AG04449 (cell line): ENCODE results near the gene NIPSNAP2.
A peak's percentile ranks its signal among the peaks of the same experiment; 100 is the strongest.
"Not testable (repeated sequence)": the region's sequence is repeated elsewhere in the genome, so short reads cannot be mapped to it uniquely, and the experiment has no call there.

Source experiments
- CTCF ChIA-PET: fragments of 350-600 bp; formaldehyde crosslinking; extraction: SDS; loops from one replicate; lab custom pipeline; 2021; ENCODE audit warnings: antibody characterized with exemption; lab: Yijun Ruan, JAX
- POLR2A ChIA-PET: fragments of 400-600, 350-600 bp; formaldehyde crosslinking; extraction: SDS; loops from one replicate; lab custom pipeline; 2020; ENCODE audit warnings: antibody characterized with exemption, inconsistent platforms; lab: Yijun Ruan, JAX
- DNase-seq: peaks from one replicate; pipeline ENCODE4 v3.0.0-alpha.2; 2010; ENCODE audit warnings: low read depth, low spot score
- H3K4me3 ChIP-seq: 2 replicates; pipeline ENCODE4 v1.5.1; 2011; ENCODE audit warnings: low read depth, mild to moderate bottlenecking, control low read depth, low read length
- TF ChIP-seq, protein P1 (sequence below): IDR thresholded peaks from one replicate; pipeline ENCODE4 v1.5.1; 2011; ENCODE audit warnings: mild to moderate bottlenecking, moderate library complexity, low read length, control low read depth, inconsistent platforms; ENCODE audit not compliant: insufficient read depth; ENCODE audit errors: missing control alignments

NIPSNAP2 gene

DNA sequence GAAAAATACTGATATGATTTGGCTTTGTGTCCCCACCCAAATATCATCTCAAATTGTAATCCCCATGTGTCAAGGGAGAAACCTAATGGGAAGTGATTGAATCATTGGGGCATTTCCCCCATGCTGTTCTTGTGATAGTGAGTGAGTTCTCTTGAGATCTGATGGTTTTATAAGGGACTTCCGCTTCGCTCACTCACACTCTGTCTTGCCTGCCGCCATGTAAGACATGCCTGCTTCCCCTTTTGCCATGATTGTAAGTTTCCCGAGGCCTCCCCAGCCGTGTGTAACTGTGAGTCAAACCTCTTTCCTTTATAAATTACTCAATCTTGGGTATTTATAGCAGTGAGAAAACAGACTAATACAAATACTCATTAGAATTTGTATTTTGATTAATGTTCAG is 17.8 kb upstream of the NIPSNAP2 start:
- POLR2A ChIA-PET: no interaction called here

DNA sequence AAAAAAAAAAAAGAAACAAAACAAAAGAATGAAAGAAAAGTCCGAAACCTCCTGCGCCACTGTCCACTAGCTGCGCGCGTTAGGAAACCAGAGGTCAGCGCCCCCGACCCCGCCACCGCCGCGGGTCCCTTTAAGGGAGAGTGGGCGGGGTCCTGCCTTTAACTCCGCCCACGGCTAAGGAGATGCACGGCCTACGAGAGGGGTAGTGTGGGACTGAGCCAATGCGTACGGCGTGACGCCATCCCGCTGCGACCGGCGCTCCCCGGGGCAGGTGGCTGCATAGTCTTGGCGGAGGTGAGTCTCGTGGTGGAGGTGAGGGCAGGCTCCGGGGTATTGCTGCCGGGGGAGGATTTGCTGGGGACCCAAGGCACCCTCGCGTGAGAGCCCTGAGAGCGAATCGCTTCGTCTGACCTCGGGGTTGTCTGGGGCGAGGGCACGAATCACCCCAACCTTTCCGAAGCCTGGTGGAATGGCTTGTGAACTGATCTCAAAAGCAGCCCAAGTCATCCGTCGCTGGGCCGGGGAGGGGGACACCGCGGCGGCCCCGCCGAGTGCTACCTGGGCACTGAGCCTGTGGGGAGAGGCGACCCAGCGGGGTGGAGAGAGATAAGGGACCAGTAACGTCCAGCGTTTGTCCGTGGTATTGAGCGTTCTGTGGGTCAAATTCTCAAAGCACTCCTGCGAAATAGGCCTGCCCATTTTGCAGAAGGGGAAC is 12.6 kb upstream of the NIPSNAP2 start, which contains the start of gene MRPS17:
MRPS17 (plus strand) TSS at position 241 of the 715 bp plus-strand sequence. CDS start 1,319 bp downstream, outside the sequence.
- CTCF ChIA-PET: no interaction called here

More for the DNA sequence above, 17.8 kb upstream of the NIPSNAP2 start:
- no peak for DNase-seq
- TF ChIP-seq, protein P1, sequence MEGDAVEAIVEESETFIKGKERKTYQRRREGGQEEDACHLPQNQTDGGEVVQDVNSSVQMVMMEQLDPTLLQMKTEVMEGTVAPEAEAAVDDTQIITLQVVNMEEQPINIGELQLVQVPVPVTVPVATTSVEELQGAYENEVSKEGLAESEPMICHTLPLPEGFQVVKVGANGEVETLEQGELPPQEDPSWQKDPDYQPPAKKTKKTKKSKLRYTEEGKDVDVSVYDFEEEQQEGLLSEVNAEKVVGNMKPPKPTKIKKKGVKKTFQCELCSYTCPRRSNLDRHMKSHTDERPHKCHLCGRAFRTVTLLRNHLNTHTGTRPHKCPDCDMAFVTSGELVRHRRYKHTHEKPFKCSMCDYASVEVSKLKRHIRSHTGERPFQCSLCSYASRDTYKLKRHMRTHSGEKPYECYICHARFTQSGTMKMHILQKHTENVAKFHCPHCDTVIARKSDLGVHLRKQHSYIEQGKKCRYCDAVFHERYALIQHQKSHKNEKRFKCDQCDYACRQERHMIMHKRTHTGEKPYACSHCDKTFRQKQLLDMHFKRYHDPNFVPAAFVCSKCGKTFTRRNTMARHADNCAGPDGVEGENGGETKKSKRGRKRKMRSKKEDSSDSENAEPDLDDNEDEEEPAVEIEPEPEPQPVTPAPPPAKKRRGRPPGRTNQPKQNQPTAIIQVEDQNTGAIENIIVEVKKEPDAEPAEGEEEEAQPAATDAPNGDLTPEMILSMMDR: no peak
- CTCF ChIA-PET: no interaction called here
- no peak overlapping the region for H3K4me3 ChIP-seq

DNA sequence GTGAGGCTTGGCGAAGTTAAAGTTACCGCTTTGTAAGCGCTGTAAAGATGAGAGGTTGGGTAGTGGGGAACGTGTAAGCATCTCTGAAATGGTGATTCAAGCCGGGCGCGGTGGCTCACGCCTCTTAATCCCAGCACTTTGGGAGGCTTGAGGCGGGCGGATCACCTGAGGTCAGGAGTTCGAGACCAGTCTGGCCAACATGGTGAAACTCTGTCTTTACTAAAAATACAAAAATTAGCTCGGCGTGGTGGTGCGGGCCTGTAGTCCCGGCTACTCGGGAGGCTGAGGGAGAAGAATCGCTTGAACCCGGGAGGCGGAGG is 12.1 kb upstream of the NIPSNAP2 start:
- not testable (repeated sequence) for DNase-seq

More for the DNA sequence above, 12.6 kb upstream of the NIPSNAP2 start, which contains the start of gene MRPS17:
- POLR2A ChIA-PET: no interaction called here
- TF ChIP-seq, protein P1: no peak
- peak within 1 kb of the TSS; percentile 97 for H3K4me3 ChIP-seq
- DNase-seq: no peak

GRCh38 chr7:55953707-55954475 is 10.5 kb upstream of the NIPSNAP2 start:
- TF ChIP-seq, protein P1: no peak
- CTCF ChIA-PET: interaction anchor here (1.9 to 2.5 kb wide), 2 partner anchors 10 to 11 kb away, joined by 4 to 28 read pairs; partner anchors contain the start of gene NIPSNAP2
- no peak for DNase-seq
- no peak overlapping the region for H3K4me3 ChIP-seq
- POLR2A ChIA-PET: no interaction called here

More for the DNA sequence above, 12.1 kb upstream of the NIPSNAP2 start:
- H3K4me3 ChIP-seq: peak overlapping the region; percentile 97
- CTCF ChIA-PET, POLR2A ChIA-PET: not testable (repeated sequence)

DNA sequence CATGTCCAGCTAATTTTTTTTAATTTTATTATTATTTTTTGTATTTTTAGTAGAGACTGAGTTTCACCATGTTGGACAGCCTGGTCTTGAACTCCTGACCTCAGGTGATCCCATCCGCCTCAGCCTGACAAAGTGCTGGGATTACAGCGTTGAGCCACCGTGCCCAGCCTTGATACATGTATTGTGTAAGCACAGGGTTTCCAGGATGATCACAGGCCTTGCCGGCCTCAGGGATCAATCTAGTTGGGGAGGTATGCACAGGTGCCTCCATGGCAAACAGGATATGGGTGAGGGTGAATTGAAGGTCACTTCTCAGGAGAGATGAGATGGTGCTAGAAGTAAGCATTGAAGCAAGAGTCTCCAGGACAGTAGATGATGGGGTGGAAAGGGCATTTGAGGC is 7.2 kb upstream of the NIPSNAP2 start:
- POLR2A ChIA-PET: no interaction called here
- CTCF ChIA-PET: no interaction called here
- TF ChIP-seq, protein P1: no peak
- no peak overlapping the region for H3K4me3 ChIP-seq
- DNase-seq: no peak

DNA sequence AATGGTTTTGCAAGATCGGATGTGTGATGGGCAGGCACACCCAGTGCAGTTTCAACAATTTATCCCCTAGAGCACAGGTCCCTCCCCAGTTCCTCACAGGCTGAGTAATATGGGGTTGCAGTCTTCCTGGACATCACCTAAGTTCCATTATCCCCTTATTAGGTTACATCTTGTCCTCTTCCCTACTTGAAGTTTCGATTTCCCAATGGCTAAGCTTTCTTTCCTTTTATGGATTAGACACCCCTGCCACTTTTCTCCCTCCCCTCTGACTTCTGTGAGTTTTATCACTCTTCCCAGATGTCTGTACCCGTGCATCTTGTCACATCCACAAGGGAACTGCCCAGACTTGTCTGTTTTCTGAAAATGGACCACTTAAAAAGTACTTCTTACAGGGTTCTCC is 2.4 kb upstream of the NIPSNAP2 start:
- TF ChIP-seq, protein P1: no peak
- DNase-seq: no peak
- no peak overlapping the region for H3K4me3 ChIP-seq
- ChIA-PET POLR2A (no interaction called here), CTCF (interaction anchor here (5.3 kb wide), 1 partner anchor 320 kb away, joined by 56 read pairs; no protein-coding TSS in a partner anchor)
